Astrocyte (in vitro differentiated cells and primary cell): ENCODE measurements around the gene CSRNP3.

Experiments used
- EZH2 ChIP-seq: IDR thresholded peaks from 2 replicates; pipeline ENCODE4 v1.6.1; 2012; ENCODE audit warnings: mild to moderate bottlenecking, low read length, inconsistent platforms; ENCODE audit not compliant: insufficient read depth
- TF ChIP-seq, protein P1 (sequence below): IDR thresholded peaks from 2 replicates; pipeline ENCODE4 v1.5.1; 2011; ENCODE audit warnings: low read depth, mild to moderate bottlenecking, inconsistent platforms, low read length, moderate library complexity; ENCODE audit not compliant: insufficient read depth

DNA sequence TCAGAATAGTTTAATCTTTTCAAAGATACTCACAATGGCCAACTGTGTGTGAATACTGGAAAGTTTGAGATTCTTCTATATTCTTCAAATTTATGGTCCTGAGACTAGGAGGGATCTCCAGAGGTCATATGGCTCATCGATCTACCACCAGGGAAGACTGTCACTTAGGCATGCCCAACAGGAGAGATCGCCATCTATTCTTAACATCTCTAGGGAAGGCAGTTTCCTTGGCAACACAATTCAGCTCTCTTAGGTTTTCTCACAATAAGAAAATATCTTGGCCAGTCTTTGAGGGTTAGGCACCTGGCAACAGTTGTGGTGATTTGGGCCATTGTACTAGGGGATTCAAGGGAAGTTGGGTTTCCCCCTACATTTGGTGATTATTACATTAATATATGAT, 217.3 kb downstream of the CSRNP3 start:
- TF ChIP-seq, protein P1, sequence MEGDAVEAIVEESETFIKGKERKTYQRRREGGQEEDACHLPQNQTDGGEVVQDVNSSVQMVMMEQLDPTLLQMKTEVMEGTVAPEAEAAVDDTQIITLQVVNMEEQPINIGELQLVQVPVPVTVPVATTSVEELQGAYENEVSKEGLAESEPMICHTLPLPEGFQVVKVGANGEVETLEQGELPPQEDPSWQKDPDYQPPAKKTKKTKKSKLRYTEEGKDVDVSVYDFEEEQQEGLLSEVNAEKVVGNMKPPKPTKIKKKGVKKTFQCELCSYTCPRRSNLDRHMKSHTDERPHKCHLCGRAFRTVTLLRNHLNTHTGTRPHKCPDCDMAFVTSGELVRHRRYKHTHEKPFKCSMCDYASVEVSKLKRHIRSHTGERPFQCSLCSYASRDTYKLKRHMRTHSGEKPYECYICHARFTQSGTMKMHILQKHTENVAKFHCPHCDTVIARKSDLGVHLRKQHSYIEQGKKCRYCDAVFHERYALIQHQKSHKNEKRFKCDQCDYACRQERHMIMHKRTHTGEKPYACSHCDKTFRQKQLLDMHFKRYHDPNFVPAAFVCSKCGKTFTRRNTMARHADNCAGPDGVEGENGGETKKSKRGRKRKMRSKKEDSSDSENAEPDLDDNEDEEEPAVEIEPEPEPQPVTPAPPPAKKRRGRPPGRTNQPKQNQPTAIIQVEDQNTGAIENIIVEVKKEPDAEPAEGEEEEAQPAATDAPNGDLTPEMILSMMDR = no peak
- TF ChIP-seq EZH2 = no peak
